NCI-H1417 (cell line): Measurements from ENCODE around the gene ZNF273.
"Not testable (repeated sequence)": the region's sequence is repeated elsewhere in the genome, so short reads cannot be mapped to it uniquely, and the experiment has no call there.

Source experiments
- DNase-seq, 3 experiments: peaks; one replicate each; lab custom pipeline; 2025; lab: John Stamatoyannopoulos, UW

Gene ZNF273

GRCh38 chr7:64944667-64945502 lies 41.8 kb downstream of the ZNF273 start:
- not testable (repeated sequence) for DNase-seq

- peak in 1 of 3 experiments; percentile 15 for DNase-seq
These were observed 42.6 kb downstream of the ZNF273 start for GRCh38 chr7:64945503-64946175.

- peak; percentile 37 to 61 (median 52) for DNase-seq
These were observed 43.7 kb downstream of the ZNF273 start for GRCh38 chr7:64946772-64947171.

DNA sequence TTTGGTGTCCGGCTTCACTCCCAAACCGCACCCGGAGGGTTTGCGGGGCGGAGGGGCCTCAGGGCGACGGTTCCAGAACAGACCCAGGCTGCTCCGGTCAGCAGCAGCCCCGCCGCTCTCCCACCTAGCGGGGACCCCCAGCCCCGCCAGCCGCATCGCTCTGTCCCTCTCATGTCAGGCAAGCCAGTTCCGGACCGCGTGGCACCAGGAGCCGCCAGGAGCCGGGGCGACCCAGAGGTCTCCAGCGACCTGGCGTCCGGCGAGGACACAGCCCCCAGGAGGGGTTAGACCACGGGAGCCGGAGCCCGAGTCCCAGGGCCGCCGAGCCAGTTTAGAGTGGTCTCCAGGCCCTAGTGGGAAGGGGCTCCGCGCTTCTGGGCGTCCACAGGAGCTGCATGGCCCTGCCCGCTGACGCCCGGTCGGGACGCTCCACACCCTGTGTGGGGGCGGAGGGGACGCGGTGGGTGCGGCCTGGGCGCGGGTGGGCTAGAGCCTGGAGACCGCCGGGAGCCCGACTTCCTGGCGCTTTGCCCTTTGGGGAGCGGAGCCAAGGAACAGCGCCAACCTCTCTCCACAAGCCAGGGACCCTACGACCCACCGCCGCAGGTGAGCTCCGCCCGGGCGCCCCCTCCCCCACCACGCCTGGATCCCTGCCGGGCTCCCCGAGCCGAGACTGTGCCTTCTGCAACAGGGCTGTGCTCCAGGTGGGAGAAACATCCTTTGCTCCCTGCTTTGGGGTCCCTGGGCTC lies 44.4 kb downstream of the ZNF273 start:
- peak in 2 of 3 experiments; percentile 61 to 71 for DNase-seq

- not testable (repeated sequence) for DNase-seq
These were observed 45.7 kb downstream of the ZNF273 start for GRCh38 chr7:64948774-64949173.

- not testable (repeated sequence) for DNase-seq
These were observed 47.6 kb downstream of the ZNF273 start for GRCh38 chr7:64950673-64951072.

DNA sequence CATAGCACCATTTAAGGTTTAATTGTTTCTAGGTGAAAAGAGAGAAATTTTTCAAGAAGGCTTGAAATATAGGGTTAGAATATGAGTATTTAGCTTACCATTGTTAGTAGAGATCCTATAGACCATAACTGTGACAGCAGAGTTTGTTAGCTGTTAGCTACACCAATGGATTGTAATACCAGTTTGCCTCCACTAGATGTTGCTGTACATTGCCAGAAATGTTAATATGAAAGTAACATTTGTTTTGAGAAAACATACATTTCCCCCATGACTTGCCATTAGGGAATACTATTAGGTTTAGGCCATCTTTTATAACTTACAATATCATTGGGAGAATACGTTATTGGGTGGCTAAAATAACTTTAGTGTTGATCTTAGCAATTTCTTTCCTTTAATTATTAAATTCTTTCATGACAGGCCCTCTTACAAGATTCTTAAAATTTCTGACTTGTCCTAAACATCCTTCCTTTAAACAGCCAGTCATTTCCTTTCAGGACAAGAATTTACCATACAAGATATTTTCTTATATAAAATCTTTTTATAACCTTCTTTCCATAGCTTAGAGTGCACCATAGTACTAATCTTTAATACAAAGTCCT lies 48.3 kb downstream of the ZNF273 start:
- peak; percentile 29 to 77 (median 72) for DNase-seq

GRCh38 chr7:64959072-64959747 lies 56.1 kb downstream of the ZNF273 start:
- peak; percentile 36 to 89 (median 75) for DNase-seq

DNA sequence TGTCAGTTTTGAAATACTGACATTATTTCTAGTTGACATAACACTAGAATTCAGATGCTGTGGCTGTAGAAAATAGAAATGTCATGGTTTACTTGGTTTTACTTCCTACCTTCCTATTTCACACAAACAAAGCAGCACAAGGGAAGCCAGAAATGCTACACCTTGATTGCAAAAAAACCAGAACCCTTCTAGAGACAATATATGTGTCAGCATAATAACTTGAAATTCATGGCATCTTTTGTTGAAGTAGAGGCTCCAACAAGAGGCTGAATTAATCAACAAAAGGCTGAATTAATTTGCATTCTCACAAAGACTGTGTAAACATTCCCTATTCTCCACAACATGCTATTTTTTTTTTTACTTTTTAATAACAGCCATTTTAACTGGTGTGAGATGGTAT lies 62.5 kb downstream of the ZNF273 start:
- DNase-seq: peak in 1 of 3 experiments; percentile 53

GRCh38 chr7:64978497-64979203 lies 75.6 kb downstream of the ZNF273 start:
- DNase-seq: no peak
